ENCODE measurements around the gene ITGA7.

DNA sequence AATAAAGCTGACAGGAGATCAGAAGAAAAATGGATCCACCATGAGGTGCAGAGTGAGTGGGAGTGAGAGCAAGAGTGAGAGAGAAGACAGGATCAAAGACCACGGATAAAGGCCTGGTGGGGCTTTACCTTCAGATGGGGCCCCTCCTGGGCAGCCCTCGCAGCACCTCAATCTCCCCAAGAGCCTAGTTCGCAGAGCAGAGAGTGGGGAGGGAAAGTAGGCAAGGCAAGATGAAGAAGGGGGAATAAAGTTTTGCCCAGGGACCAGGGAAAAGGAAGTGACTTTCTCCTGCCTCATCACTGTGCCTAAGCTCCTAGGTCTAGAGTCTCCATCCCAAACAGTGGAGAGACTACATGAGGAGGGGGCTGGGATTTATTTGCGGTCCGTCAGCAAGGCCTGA, 60.7 kb downstream of the ITGA7 start:
- no peak for TF ChIP-seq EZH2 (IDR thresholded peaks at IDR 0.05; ENCODE audit: insufficient read depth, poor library complexity, severe bottlenecking)
- TF ChIP-seq EZH2phosphoT487 (IDR thresholded peaks at IDR 0.05; ENCODE audit: insufficient read depth, low read depth): no peak

All from GM23248 (cell line).